CD14-positive monocyte (primary cell): ENCODE measurements around the gene CPD. TPM values are rescaled to one million over a fixed set of nuclear protein-coding genes. Genes with fewer than 3 reads are reported as not detected.

Experiments
- DNase-seq, 3 donors: peaks; one replicate each; pipeline ENCODE4 v3.0.0-alpha.2; 2011 to 2022
- H2AFZ ChIP-seq: 2 replicates; pipeline ENCODE4 v1.6.0; 2012; ENCODE audit warnings: mild to moderate bottlenecking, low read depth, low read length, inconsistent platforms; ENCODE audit not compliant: insufficient read depth, poor library complexity, severe bottlenecking
- H3K27ac ChIP-seq, 2 donors: 1 replicate in 1 of 2; 2 replicates in 1 of 2; pipeline ENCODE4 v1.5.1; 2012 to 2013; ENCODE audit warnings: low read length in 2 of 2, control low read depth in 1 of 2, inconsistent platforms in 1 of 2, low read depth in 1 of 2, mild to moderate bottlenecking in 1 of 2
- H3K27me3 ChIP-seq, 2 donors: one replicate each; pipeline versions ENCODE4 v1.6.0 to v1.6.1; 2011 to 2013; ENCODE audit warnings: low read length in 2 of 2; ENCODE audit not compliant: control insufficient read depth in 2 of 2, insufficient read depth in 2 of 2
- H3K36me3 ChIP-seq, 2 donors: replicated peaks in 1 of 2; 1 replicate in 1 of 2; 2 replicates in 1 of 2; pipeline versions ENCODE4 v1.5.1 to v1.6.1; 2012 to 2013; ENCODE audit warnings: low read length in 2 of 2, control low read depth in 1 of 2, inconsistent platforms in 1 of 2, mild to moderate bottlenecking in 1 of 2; ENCODE audit not compliant: insufficient read depth in 2 of 2, control insufficient read depth in 1 of 2
- H3K4me1 ChIP-seq, 2 donors: 1 replicate in 1 of 2; 2 replicates in 1 of 2; pipeline versions ENCODE4 v1.5.1 to v1.6.1; 2012 to 2013; ENCODE audit warnings: low read length in 2 of 2, control low read depth in 1 of 2, inconsistent platforms in 1 of 2, mild to moderate bottlenecking in 1 of 2, moderate library complexity in 1 of 2; ENCODE audit not compliant: insufficient read depth in 2 of 2, control insufficient read depth in 1 of 2
- H3K4me2 ChIP-seq: replicated peaks from 2 replicates; pipeline ENCODE3; 2012; ENCODE audit warnings: low read length, moderate library complexity, mild to moderate bottlenecking; ENCODE audit not compliant: poor library complexity, severe bottlenecking; ENCODE audit errors: extremely low read depth
- H3K4me3 ChIP-seq, 3 experiments: fragments of 200-600 bp in 1 of 3; sonication (generic) in 1 of 3; replicated peaks in 1 of 3; 1 replicate in 2 of 3; 2 replicates in 1 of 3; pipeline ENCODE4 v1.5.1; 2011 to 2013; ENCODE audit warnings: low read length in 3 of 3, mild to moderate bottlenecking in 3 of 3, control low read depth in 2 of 3, low read depth in 2 of 3, inconsistent platforms in 1 of 3, moderate library complexity in 1 of 3
- H3K79me2 ChIP-seq: 2 replicates; pipeline ENCODE4 v1.6.0; 2012; ENCODE audit warnings: mild to moderate bottlenecking, control low read depth, inconsistent platforms, low read length, moderate library complexity; ENCODE audit not compliant: insufficient read depth
- H3K9ac ChIP-seq: 2 replicates; pipeline ENCODE4 v1.6.0; 2017; ENCODE audit warnings: low read length, mild to moderate bottlenecking; ENCODE audit not compliant: insufficient read depth, poor library complexity, severe bottlenecking
- H3K9me3 ChIP-seq, 2 donors: replicated peaks in 1 of 2; 1 replicate in 1 of 2; 2 replicates in 1 of 2; pipeline versions ENCODE4 v1.5.1 to v1.6.1; 2012 to 2013; ENCODE audit warnings: low read length in 2 of 2, control low read depth in 1 of 2; ENCODE audit not compliant: control insufficient read depth in 1 of 2, insufficient read depth in 1 of 2
- H4K20me1 ChIP-seq: 2 replicates; pipeline ENCODE4 v1.6.0; 2012; ENCODE audit warnings: mild to moderate bottlenecking, low read length, control low read depth, moderate library complexity; ENCODE audit not compliant: insufficient read depth
- H3K27ac Mint-ChIP-seq, 7 donors: one replicate each; pipeline ENCODE4 v1.8.0; 2020; ENCODE audit warnings: mild to moderate bottlenecking in 7 of 7, mixed read lengths in 7 of 7, moderate library complexity in 6 of 7, inconsistent platforms in 2 of 7
- H3K27me3 Mint-ChIP-seq, 3 donors: one replicate each; pipeline ENCODE4 v1.8.0; 2021 to 2022; ENCODE audit warnings: low read depth in 3 of 3, mild to moderate bottlenecking in 3 of 3, mixed read lengths in 3 of 3, moderate library complexity in 3 of 3, inconsistent platforms in 1 of 3
- H3K36me3 Mint-ChIP-seq, 2 donors: one replicate each; pipeline ENCODE4 v1.8.0; 2020; ENCODE audit warnings: mixed read lengths in 2 of 2, inconsistent platforms in 1 of 2, mild to moderate bottlenecking in 1 of 2
- H3K4me1 Mint-ChIP-seq: one replicate; pipeline ENCODE4 v1.8.0; 2020; ENCODE audit warnings: mild to moderate bottlenecking, mixed read lengths
- H3K4me3 Mint-ChIP-seq, 2 donors: one replicate each; pipeline ENCODE4 v1.8.0; 2020; ENCODE audit warnings: mild to moderate bottlenecking in 2 of 2, mixed read lengths in 2 of 2, moderate library complexity in 1 of 2
- H3K9me3 Mint-ChIP-seq, 7 donors: one replicate each; pipeline ENCODE4 v1.8.0; 2020 to 2022; ENCODE audit warnings: mixed read lengths in 7 of 7, mild to moderate bottlenecking in 6 of 7, moderate library complexity in 6 of 7, inconsistent platforms in 2 of 7
- CTCF ChIP-seq: fragments of 200-600 bp; IDR thresholded peaks from one replicate; pipeline ENCODE4 v1.8.0; 2022; ENCODE audit warnings: antibody characterized with exemption, mild to moderate bottlenecking
- WGBS: methylation state at CpG from one replicate; pipeline ENCODE4 v1.1.5; 2013; ENCODE audit warnings: missing lambda C conversion rate; ENCODE audit not compliant: insufficient coverage; 5-methylcytosine and 5-hydroxymethylcytosine counted together
- intact Hi-C, 2 donors: fragments of 100-400 bp; cut with micrococcal nuclease; formaldehyde crosslinking; loops; one replicate each; pipeline versions ENCODE4 v1.15.0 to v1.15.1; 2023
- polyA plus RNA-seq, 3 donors: library from polyadenylated mRNA; depleted of rRNA in 1 of 3; unstranded in 2 of 3; stranded (reverse) in 1 of 3; fragments of 300-500 nt in 2 of 3; fragments of >200 nt in 1 of 3; fragmentation: Illumina TruSeq in 2 of 3; gene quantifications; 1 replicate in 2 of 3; 2 replicates in 1 of 3; pipeline ENCODE4 v1.2.3, GENCODE V29; 2012 to 2021

The CPD gene
- polyA plus RNA-seq, 3 donors = 9.2 to 47.0 (median 32.2) TPM

- no peaks in the 10 kb centered on the region for H3K9me3 ChIP-seq
- H3K9ac ChIP-seq = no peak overlapping the region
- intact Hi-C loops = no loop called here
- peaks cover 4% of the 10 kb centered on the region for H3K79me2 ChIP-seq
- peaks cover 74 to 100% of the 10 kb centered on the region in 2 donors for H3K36me3 ChIP-seq
- no peaks in the 10 kb centered on the region for H3K4me1 Mint-ChIP-seq
- no peaks in the 10 kb centered on the region for H3K9me3 Mint-ChIP-seq
- no peak overlapping the region for H3K4me2 ChIP-seq
- TF ChIP-seq CTCF = no peak
- no peak overlapping the region for H3K27ac ChIP-seq
- peaks cover 78 to 90% of the 10 kb centered on the region in 2 donors for H3K36me3 Mint-ChIP-seq
- no peak overlapping the region for H3K4me3 ChIP-seq
- no peak overlapping the region for H3K27ac Mint-ChIP-seq
- no peak overlapping the region for H3K4me3 Mint-ChIP-seq
- no peak for DNase-seq
- H3K27me3 ChIP-seq = no peaks in the 10 kb centered on the region
- WGBS = no CpG with 5 or more reads among the region's 2 CpGs
- H4K20me1 ChIP-seq = peaks cover 12% of the 10 kb centered on the region
- no peaks in the 10 kb centered on the region for H3K27me3 Mint-ChIP-seq
- no peaks in the 10 kb centered on the region for H3K4me1 ChIP-seq
- no peak overlapping the region for H2AFZ ChIP-seq
Measured at GRCh38 chr17:30424471-30424870, 45.7 kb downstream of the CPD start.

DNA sequence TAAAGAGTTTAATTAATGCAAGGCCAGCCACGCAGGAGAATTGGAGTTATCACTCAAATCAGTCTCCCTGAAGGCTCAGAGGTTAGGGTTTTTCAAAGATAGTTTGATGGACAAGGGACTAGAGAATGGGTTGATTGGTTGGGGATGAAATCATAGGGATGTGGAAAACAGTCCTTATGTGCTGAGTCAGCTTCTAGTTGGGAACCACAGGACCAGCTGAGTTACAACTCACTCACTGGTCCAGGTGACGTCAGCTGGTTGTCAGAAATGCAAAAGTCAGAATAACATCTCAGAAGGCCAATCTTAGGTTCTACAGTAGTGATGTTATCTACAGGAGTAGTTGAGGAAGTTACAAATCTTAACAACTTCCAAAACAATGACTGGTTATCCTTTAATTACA is 47.6 kb downstream of the CPD start:
- no peak for DNase-seq
- no peaks in the 10 kb centered on the region for H3K27me3 Mint-ChIP-seq
- Histone ChIP-seq H3K4me2 (no peak overlapping the region), H3K4me3 (no peak overlapping the region), H3K9ac (no peak overlapping the region), H2AFZ (no peak overlapping the region), H4K20me1 (no peaks in the 10 kb centered on the region), H3K9me3 (no peaks in the 10 kb centered on the region), H3K36me3 (peaks cover 67 to 100% of the 10 kb centered on the region in 2 donors), H3K27me3 (no peaks in the 10 kb centered on the region), H3K27ac (no peak overlapping the region), H3K4me1 (no peaks in the 10 kb centered on the region), H3K79me2 (no peaks in the 10 kb centered on the region)
- no peak overlapping the region for H3K4me3 Mint-ChIP-seq
- H3K27ac Mint-ChIP-seq = peak overlapping the region in 1 of 7 donors; percentile 46
- H3K4me1 Mint-ChIP-seq = no peaks in the 10 kb centered on the region
- intact Hi-C loops = no loop called here
- H3K36me3 Mint-ChIP-seq = peaks cover 80 to 89% of the 10 kb centered on the region in 2 donors
- TF ChIP-seq CTCF = no peak
- 100% methylated on average over 1 of the region's 2 CpGs for WGBS
- no peaks in the 10 kb centered on the region for H3K9me3 Mint-ChIP-seq
